BJ (cell line): ENCODE results near the gene TSC22D4. TPM values are rescaled to one million over a fixed set of nuclear protein-coding genes. Genes with fewer than 3 reads are reported as not detected.

Experiments used
- CTCF ChIA-PET: fragments of 350-600 bp; formaldehyde crosslinking; extraction: SDS; loops from one replicate; lab custom pipeline; 2021; ENCODE audit warnings: antibody characterized with exemption, inconsistent platforms; lab: Yijun Ruan, JAX
- POLR2A ChIA-PET: fragments of 300-600 bp; sonication (Branson Sonifier 250); formaldehyde crosslinking; extraction: SDS; loops from one replicate; lab custom pipeline; 2021; ENCODE audit warnings: antibody characterized with exemption; lab: Charles Lee
- DNase-seq: peaks from one replicate; pipeline ENCODE4 v3.0.0-alpha.2; 2011; ENCODE audit warnings: low read depth
- H3K27me3 ChIP-seq: 2 replicates; pipeline ENCODE4 v1.6.0; 2011; ENCODE audit warnings: low read length; ENCODE audit not compliant: control insufficient read depth, insufficient read depth
- H3K36me3 ChIP-seq: 2 replicates; pipeline ENCODE4 v1.5.1; 2011; ENCODE audit warnings: low read length; ENCODE audit not compliant: control insufficient read depth, insufficient read depth
- H3K4me3 ChIP-seq: 2 replicates; pipeline ENCODE4 v1.5.1; 2011; ENCODE audit warnings: low read depth, mild to moderate bottlenecking, control low read depth, low read length
- CTCF ChIP-seq: IDR thresholded peaks from 2 replicates; pipeline ENCODE4 v1.5.1; 2011; ENCODE audit warnings: low read depth, mild to moderate bottlenecking, control low read depth, inconsistent platforms, low read length, moderate library complexity; ENCODE audit not compliant: insufficient read depth
- polyA plus RNA-seq: library from polyadenylated mRNA; depleted of rRNA; stranded (reverse); fragments of >200 nt; gene quantifications from 2 replicates; pipeline ENCODE4 v1.2.3, GENCODE V29; 2011

The TSC22D4 gene
- polyA plus RNA-seq, 1 experiment = 20.7 TPM

GRCh38 chr7:100486111-100486636 lies 7.2 kb upstream of the TSC22D4 start:
- ChIA-PET CTCF (interaction anchor here (2.5 kb wide), 1 partner anchor 73 kb away, joined by 8 read pairs; no protein-coding TSS in a partner anchor), POLR2A (no interaction called here)
- no peaks in the 10 kb centered on the region for H3K36me3 ChIP-seq
- H3K27me3 ChIP-seq = no peaks in the 10 kb centered on the region
- H3K4me3 ChIP-seq = no peak overlapping the region
- no peak for TF ChIP-seq CTCF
- no peak for DNase-seq

GRCh38 chr7:100485471-100485876 lies 6.5 kb upstream of the TSC22D4 start:
- no peaks in the 10 kb centered on the region for H3K36me3 ChIP-seq
- no peaks in the 10 kb centered on the region for H3K27me3 ChIP-seq
- POLR2A ChIA-PET = no interaction called here
- no peak for TF ChIP-seq CTCF
- H3K4me3 ChIP-seq = no peak overlapping the region
- no peak for DNase-seq
- CTCF ChIA-PET = no interaction called here

GRCh38 chr7:100484673-100485045 lies 5.6 kb upstream of the TSC22D4 start:
- TF ChIP-seq CTCF = no peak
- CTCF ChIA-PET = interaction anchor here (0.8 kb wide), 1 partner anchor 12 kb away, joined by 3 read pairs; no protein-coding TSS in a partner anchor
- Histone ChIP-seq H3K36me3 (no peaks in the 10 kb centered on the region), H3K27me3 (no peaks in the 10 kb centered on the region), H3K4me3 (no peak overlapping the region)
- POLR2A ChIA-PET = no interaction called here
- DNase-seq = no peak

DNA sequence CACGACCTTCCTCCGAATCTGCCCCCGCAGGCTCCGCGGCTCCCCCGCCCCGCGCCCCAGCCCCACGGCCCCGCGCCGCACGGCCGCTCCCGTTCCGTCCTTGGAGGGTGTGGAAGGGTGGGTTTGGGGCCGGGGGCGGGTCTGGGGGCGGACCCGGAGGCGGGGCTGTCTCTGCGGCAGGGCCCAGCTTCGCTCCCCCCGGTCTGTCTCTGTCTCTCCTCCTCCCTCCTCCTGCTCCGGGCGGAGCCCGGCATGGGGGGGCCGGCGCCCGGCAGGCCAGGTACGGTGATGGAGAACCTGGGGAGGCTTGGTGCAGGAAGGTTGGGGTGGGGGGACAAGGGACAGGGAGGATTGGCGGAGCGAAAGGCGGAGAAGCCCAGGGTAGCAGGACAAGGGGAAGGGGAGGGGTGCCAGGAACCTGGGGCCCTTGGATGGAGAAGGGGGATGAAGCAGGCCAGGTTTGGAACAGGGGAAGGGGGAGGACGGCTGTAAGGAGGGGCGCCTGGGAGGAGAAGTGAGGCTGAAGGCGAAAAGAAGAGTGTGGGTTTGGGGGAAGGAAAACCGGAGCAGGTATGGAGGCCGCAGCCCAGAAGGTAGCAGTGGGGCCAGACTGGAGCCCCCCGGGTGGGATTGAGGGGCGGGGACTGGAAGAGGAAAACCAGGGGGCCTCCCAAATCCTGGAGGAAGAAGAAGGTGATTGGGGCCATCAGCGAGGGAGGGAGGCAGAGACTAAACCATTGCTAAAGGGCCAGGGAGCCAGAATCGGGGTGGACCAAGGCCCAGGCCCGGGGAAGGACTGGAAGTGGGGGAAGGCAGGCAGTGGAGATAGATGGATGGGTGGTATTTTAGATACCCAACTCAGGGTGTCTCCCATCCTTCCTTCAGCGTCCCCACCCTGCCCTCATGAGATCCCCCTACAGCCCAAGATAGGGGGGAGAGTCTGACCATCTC lies 5.0 kb upstream of the TSC22D4 start, which contains the start of gene NYAP1:
Gene NYAP1, plus strand, starts transcription at position 206 of the 951 bp plus-strand sequence. CDS start 1,385 bp downstream, outside the sequence.
- POLR2A ChIA-PET = no interaction called here
- H3K36me3 ChIP-seq = no peaks in the 10 kb centered on the region
- TF ChIP-seq CTCF = no peak
- CTCF ChIA-PET = interaction anchor here (0.8 to 2.6 kb wide), 7 partner anchors 11 to 76 kb away, joined by 3 to 23 read pairs (median 5); no protein-coding TSS in a partner anchor
- H3K4me3 ChIP-seq = peak within 1 kb of the TSS; percentile 48
- no peaks in the 10 kb centered on the region for H3K27me3 ChIP-seq
- no peak for DNase-seq
